Dendritic cell treated with granulocyte-macrophage colony-stimulating factor and Interleukin-4, amounts not matched to agents 40 ng/mL and 50 ng/mL, for 4 days (primary cell): ENCODE results near the gene COL4A3.

ENCODE experiments used
- H3K27ac Mint-ChIP-seq: one replicate; pipeline ENCODE4 v1.8.0; 2022; ENCODE audit warnings: mild to moderate bottlenecking, mixed read lengths
- H3K27me3 Mint-ChIP-seq: one replicate; pipeline ENCODE4 v1.8.0; 2022; ENCODE audit warnings: mild to moderate bottlenecking, mixed read lengths
- H3K36me3 Mint-ChIP-seq: one replicate; pipeline ENCODE4 v1.8.0; 2022; ENCODE audit warnings: low read depth, mixed read lengths
- H3K4me1 Mint-ChIP-seq: one replicate; pipeline ENCODE4 v1.8.0; 2022; ENCODE audit warnings: low read depth, mixed read lengths
- H3K4me3 Mint-ChIP-seq: one replicate; pipeline ENCODE4 v1.8.0; 2022; ENCODE audit warnings: mild to moderate bottlenecking, moderate library complexity, mixed read lengths
- H3K9me3 Mint-ChIP-seq: one replicate; pipeline ENCODE4 v1.8.0; 2022; ENCODE audit warnings: mixed read lengths
- intact Hi-C: fragments of 100-400 bp; cut with micrococcal nuclease; formaldehyde crosslinking; loops from one replicate; pipeline ENCODE4 v1.15.0; 2022

COL4A3 gene

GRCh38 chr2:227179988-227180685 lies 15.7 kb downstream of the COL4A3 start:
- Mint-ChIP-seq H3K4me3 (no peak overlapping the region), H3K36me3 (no peaks in the 10 kb centered on the region), H3K4me1 (no peaks in the 10 kb centered on the region), H3K9me3 (no peaks in the 10 kb centered on the region), H3K27ac (no peak overlapping the region), H3K27me3 (no peaks in the 10 kb centered on the region)
- intact Hi-C loops: no loop called here

- H3K4me1 Mint-ChIP-seq: no peaks in the 10 kb centered on the region
- H3K27ac Mint-ChIP-seq: no peak overlapping the region
- no peaks in the 10 kb centered on the region for H3K9me3 Mint-ChIP-seq
- intact Hi-C loops: no loop called here
- H3K4me3 Mint-ChIP-seq: no peak overlapping the region
- no peaks in the 10 kb centered on the region for H3K36me3 Mint-ChIP-seq
- H3K27me3 Mint-ChIP-seq: no peaks in the 10 kb centered on the region
Observed at GRCh38 chr2:227180770-227181169, 16.3 kb downstream of the COL4A3 start.

GRCh38 chr2:227182765-227183164 lies 18.3 kb downstream of the COL4A3 start:
- Mint-ChIP-seq H3K4me1 (no peaks in the 10 kb centered on the region), H3K4me3 (no peak overlapping the region), H3K27me3 (no peaks in the 10 kb centered on the region), H3K36me3 (no peaks in the 10 kb centered on the region), H3K27ac (no peak overlapping the region), H3K9me3 (no peaks in the 10 kb centered on the region)
- intact Hi-C loops: no loop called here

GRCh38 chr2:227183657-227184367 lies 19.4 kb downstream of the COL4A3 start:
- Mint-ChIP-seq H3K27ac (no peak overlapping the region), H3K27me3 (no peaks in the 10 kb centered on the region), H3K4me3 (no peak overlapping the region), H3K4me1 (no peaks in the 10 kb centered on the region), H3K9me3 (no peaks in the 10 kb centered on the region), H3K36me3 (no peaks in the 10 kb centered on the region)
- intact Hi-C loops: no loop called here

GRCh38 chr2:227185615-227186232 lies 21.3 kb downstream of the COL4A3 start:
- Mint-ChIP-seq H3K4me3 (no peak overlapping the region), H3K4me1 (no peaks in the 10 kb centered on the region)
- intact Hi-C loops: no loop called here

GRCh38 chr2:227186751-227187150 lies 22.3 kb downstream of the COL4A3 start:
- H3K4me3 Mint-ChIP-seq: no peak overlapping the region
- H3K4me1 Mint-ChIP-seq: no peaks in the 10 kb centered on the region
- H3K36me3 Mint-ChIP-seq: no peaks in the 10 kb centered on the region
- no peak overlapping the region for H3K27ac Mint-ChIP-seq
- intact Hi-C loops: no loop called here
- peaks cover 1% of the 10 kb centered on the region for H3K27me3 Mint-ChIP-seq
- H3K9me3 Mint-ChIP-seq: no peaks in the 10 kb centered on the region

More at GRCh38 chr2:227185615-227186232, 21.3 kb downstream of the COL4A3 start:
- Mint-ChIP-seq H3K27ac (no peak overlapping the region), H3K27me3 (peaks cover 1% of the 10 kb centered on the region), H3K36me3 (no peaks in the 10 kb centered on the region), H3K9me3 (no peaks in the 10 kb centered on the region)

- H3K36me3 Mint-ChIP-seq: no peaks in the 10 kb centered on the region
- intact Hi-C loops: no loop called here
- H3K4me1 Mint-ChIP-seq: no peaks in the 10 kb centered on the region
- no peak overlapping the region for H3K27ac Mint-ChIP-seq
- H3K4me3 Mint-ChIP-seq: no peak overlapping the region
- H3K9me3 Mint-ChIP-seq: no peaks in the 10 kb centered on the region
- H3K27me3 Mint-ChIP-seq: peaks cover 3% of the 10 kb centered on the region
Observed at GRCh38 chr2:227188292-227188691, 23.9 kb downstream of the COL4A3 start.

DNA sequence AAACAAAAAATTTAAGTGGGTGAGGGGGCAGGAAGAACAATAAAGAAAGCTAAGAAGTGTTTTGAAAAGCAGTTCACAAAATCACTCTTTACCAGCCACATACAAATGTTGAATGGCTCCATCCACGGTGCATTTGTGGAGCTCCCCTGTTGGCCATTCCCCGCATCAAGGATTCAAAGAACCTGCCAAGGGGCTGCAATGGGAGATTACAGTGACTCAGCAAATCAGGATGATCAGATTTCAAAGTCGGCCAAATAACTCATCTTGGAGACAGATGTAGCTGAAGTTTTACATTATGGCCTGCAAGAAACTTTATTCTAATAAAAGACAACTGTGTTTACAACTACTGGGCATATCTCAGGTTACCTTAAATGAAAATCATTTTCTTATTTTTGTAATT lies 26.9 kb downstream of the COL4A3 start:
- no peaks in the 10 kb centered on the region for H3K9me3 Mint-ChIP-seq

GRCh38 chr2:227192491-227192890 lies 28.1 kb downstream of the COL4A3 start:
- Mint-ChIP-seq H3K4me3 (no peak overlapping the region), H3K36me3 (no peaks in the 10 kb centered on the region), H3K27ac (no peak overlapping the region), H3K9me3 (no peaks in the 10 kb centered on the region), H3K27me3 (peaks cover 3% of the 10 kb centered on the region), H3K4me1 (no peaks in the 10 kb centered on the region)
- intact Hi-C loops: no loop called here

More for the DNA sequence above, 26.9 kb downstream of the COL4A3 start:
- intact Hi-C loops: no loop called here
- no peaks in the 10 kb centered on the region for H3K36me3 Mint-ChIP-seq
- H3K4me3 Mint-ChIP-seq: no peak overlapping the region
- H3K27me3 Mint-ChIP-seq: peaks cover 3% of the 10 kb centered on the region
- no peaks in the 10 kb centered on the region for H3K4me1 Mint-ChIP-seq
- no peak overlapping the region for H3K27ac Mint-ChIP-seq

DNA sequence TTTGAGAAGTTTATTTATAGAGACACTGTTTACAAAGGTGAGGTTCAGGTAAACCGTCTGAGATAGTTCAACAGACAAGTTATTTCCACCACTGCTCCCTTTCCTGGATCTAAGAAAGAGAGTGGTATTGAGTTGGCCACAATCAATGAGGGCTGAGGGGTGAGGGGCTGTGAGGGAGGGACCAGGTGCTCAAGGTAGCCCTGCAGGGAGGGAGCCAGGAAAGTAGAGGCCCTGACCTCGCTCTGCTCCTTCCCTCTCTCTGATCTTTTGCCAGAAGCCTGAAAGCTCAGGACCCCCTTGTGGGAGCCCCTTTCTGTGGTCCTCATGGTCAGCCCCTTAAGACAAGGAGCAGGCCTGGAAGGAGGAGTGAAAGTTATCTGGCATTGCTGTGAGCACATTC lies 29.8 kb downstream of the COL4A3 start:
- intact Hi-C loops: no loop called here
- H3K27ac Mint-ChIP-seq: no peak overlapping the region
- H3K9me3 Mint-ChIP-seq: no peaks in the 10 kb centered on the region
- H3K27me3 Mint-ChIP-seq: peaks cover 2% of the 10 kb centered on the region
- H3K36me3 Mint-ChIP-seq: no peaks in the 10 kb centered on the region
- H3K4me3 Mint-ChIP-seq: no peak overlapping the region
- H3K4me1 Mint-ChIP-seq: no peaks in the 10 kb centered on the region

GRCh38 chr2:227198866-227199265 lies 34.4 kb downstream of the COL4A3 start:
- H3K4me1 Mint-ChIP-seq: no peaks in the 10 kb centered on the region
- no peaks in the 10 kb centered on the region for H3K27me3 Mint-ChIP-seq
- H3K36me3 Mint-ChIP-seq: no peaks in the 10 kb centered on the region
- H3K27ac Mint-ChIP-seq: no peak overlapping the region
- H3K9me3 Mint-ChIP-seq: peaks cover under 1% of the 10 kb centered on the region
- intact Hi-C loops: no loop called here
- H3K4me3 Mint-ChIP-seq: no peak overlapping the region

DNA sequence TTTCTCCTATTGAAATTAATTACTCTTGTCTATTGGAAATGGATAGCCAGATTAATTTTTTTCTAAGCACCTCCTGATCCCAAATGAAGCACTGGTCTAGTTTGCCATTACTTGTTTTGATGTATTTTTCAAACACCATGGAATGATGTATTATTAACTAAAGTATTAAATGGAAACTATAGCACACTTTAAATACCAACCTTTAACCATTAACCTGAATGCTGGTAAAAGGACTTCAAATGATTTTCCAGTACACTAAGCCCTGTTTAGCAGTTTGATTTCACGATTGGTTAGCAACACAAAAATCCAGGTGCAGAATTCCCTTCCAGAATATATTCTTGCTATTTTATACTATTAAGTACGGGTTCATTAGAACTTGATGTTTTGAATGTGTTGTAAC lies 37.3 kb downstream of the COL4A3 start:
- Mint-ChIP-seq H3K27ac (no peak overlapping the region), H3K4me1 (no peaks in the 10 kb centered on the region), H3K4me3 (no peak overlapping the region), H3K9me3 (peaks cover 9% of the 10 kb centered on the region), H3K27me3 (no peaks in the 10 kb centered on the region), H3K36me3 (no peaks in the 10 kb centered on the region)
- intact Hi-C loops: no loop called here

GRCh38 chr2:227204452-227204851 lies 40.0 kb downstream of the COL4A3 start:
- Mint-ChIP-seq H3K27ac (no peak overlapping the region), H3K4me3 (no peak overlapping the region), H3K9me3 (peaks cover 9% of the 10 kb centered on the region), H3K36me3 (no peaks in the 10 kb centered on the region), H3K4me1 (no peaks in the 10 kb centered on the region), H3K27me3 (peaks cover 1% of the 10 kb centered on the region)
- intact Hi-C loops: no loop called here

GRCh38 chr2:227205701-227206100 lies 41.3 kb downstream of the COL4A3 start:
- Mint-ChIP-seq H3K27me3 (peaks cover 1% of the 10 kb centered on the region), H3K36me3 (no peaks in the 10 kb centered on the region), H3K4me3 (no peak overlapping the region), H3K27ac (no peak overlapping the region), H3K4me1 (no peaks in the 10 kb centered on the region), H3K9me3 (peaks cover 9% of the 10 kb centered on the region)
- intact Hi-C loops: no loop called here
